GM10248 (cell line): Measurements from ENCODE around the gene LIPN.

ENCODE experiments used
- CTCF ChIA-PET: fragments of 300-600 bp; sonication (Branson Sonifier 250); formaldehyde crosslinking; extraction: SDS; loops from one replicate; lab custom pipeline; 2021; ENCODE audit warnings: antibody characterized with exemption; lab: Yijun Ruan, JAX
- POLR2A ChIA-PET: fragments of 350-650 bp; sonication (Branson Sonifier 250); formaldehyde crosslinking; extraction: SDS; loops from one replicate; lab custom pipeline; 2020; ENCODE audit warnings: antibody characterized with exemption; lab: Yijun Ruan, JAX
- DNase-seq: peaks from one replicate; pipeline ENCODE4 v3.0.0; 2012; ENCODE audit errors: extremely low spot score
- TF ChIP-seq, protein P1 (sequence below): IDR thresholded peaks from 2 replicates; pipeline ENCODE4 v1.5.1; 2012; ENCODE audit warnings: mild to moderate bottlenecking, low read depth; ENCODE audit errors: extremely low read depth, missing control alignments, control extremely low read depth

LIPN gene

GRCh38 chr10:88759366-88760101 is at the start of gene LIPN:
Gene LIPN (plus strand): TSS chr10:88760020. CDS start chr10:88761406, 1,386 bp downstream.
- TF ChIP-seq, protein P1, sequence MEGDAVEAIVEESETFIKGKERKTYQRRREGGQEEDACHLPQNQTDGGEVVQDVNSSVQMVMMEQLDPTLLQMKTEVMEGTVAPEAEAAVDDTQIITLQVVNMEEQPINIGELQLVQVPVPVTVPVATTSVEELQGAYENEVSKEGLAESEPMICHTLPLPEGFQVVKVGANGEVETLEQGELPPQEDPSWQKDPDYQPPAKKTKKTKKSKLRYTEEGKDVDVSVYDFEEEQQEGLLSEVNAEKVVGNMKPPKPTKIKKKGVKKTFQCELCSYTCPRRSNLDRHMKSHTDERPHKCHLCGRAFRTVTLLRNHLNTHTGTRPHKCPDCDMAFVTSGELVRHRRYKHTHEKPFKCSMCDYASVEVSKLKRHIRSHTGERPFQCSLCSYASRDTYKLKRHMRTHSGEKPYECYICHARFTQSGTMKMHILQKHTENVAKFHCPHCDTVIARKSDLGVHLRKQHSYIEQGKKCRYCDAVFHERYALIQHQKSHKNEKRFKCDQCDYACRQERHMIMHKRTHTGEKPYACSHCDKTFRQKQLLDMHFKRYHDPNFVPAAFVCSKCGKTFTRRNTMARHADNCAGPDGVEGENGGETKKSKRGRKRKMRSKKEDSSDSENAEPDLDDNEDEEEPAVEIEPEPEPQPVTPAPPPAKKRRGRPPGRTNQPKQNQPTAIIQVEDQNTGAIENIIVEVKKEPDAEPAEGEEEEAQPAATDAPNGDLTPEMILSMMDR = no peak
- ChIA-PET CTCF (interaction anchor here (0.7 to 2.1 kb wide), 8 partner anchors 13 to 176 kb away, joined by 3 to 7 read pairs (median 3); partner anchors contain the start of gene RNLS), POLR2A (interaction anchor here (0.6 kb wide), 1 partner anchor 689 kb away, joined by 4 read pairs; no protein-coding TSS in a partner anchor)
- DNase-seq = no peak

GRCh38 chr10:88715517-88715916 is 44.3 kb upstream of the LIPN start:
- POLR2A ChIA-PET = no interaction called here
- CTCF ChIA-PET = no interaction called here
- DNase-seq = no peak
- TF ChIP-seq, protein P1 = no peak

GRCh38 chr10:88721392-88721791 is 38.4 kb upstream of the LIPN start:
- POLR2A ChIA-PET = no interaction called here
- DNase-seq = no peak
- TF ChIP-seq, protein P1 = no peak
- CTCF ChIA-PET = no interaction called here

- ChIA-PET POLR2A (interaction anchor here (0.7 kb wide), 1 partner anchor 269 kb away, joined by 3 read pairs; no protein-coding TSS in a partner anchor), CTCF (interaction anchor here (0.9 to 2.2 kb wide), 5 partner anchors 12 to 209 kb away, joined by 3 to 7 read pairs (median 4); no protein-coding TSS in a partner anchor)
- peak; percentile 25 for DNase-seq
- TF ChIP-seq, protein P1 = no peak
Measured at GRCh38 chr10:88725798-88726197, 34.0 kb upstream of the LIPN start.

- ChIA-PET POLR2A (no interaction called here), CTCF (interaction anchor here (0.6 to 2.4 kb wide), 38 partner anchors 9 to 489 kb away, joined by 3 to 15 read pairs (median 4); partner anchors contain the start of gene LIPN)
- DNase-seq = no peak
- TF ChIP-seq, protein P1 = no peak
Measured at GRCh38 chr10:88728107-88728763, 31.6 kb upstream of the LIPN start.

GRCh38 chr10:88730864-88731263 is 29.0 kb upstream of the LIPN start:
- no peak for DNase-seq
- CTCF ChIA-PET = interaction anchor here (1.0 to 1.7 kb wide), 2 partner anchors 19 to 100 kb away, joined by 3 to 6 read pairs; no protein-coding TSS in a partner anchor
- POLR2A ChIA-PET = no interaction called here
- TF ChIP-seq, protein P1 = no peak
